GM12873 (cell line): ENCODE measurements around the gene RETSAT.

Experiments used
- CTCF ChIP-seq: IDR thresholded peaks from 2 replicates; pipeline ENCODE4 v1.5.1; 2012; ENCODE audit warnings: low read depth, mild to moderate bottlenecking, moderate library complexity, low read length, control low read depth; ENCODE audit not compliant: insufficient read depth; ENCODE audit errors: missing control alignments

The RETSAT gene

GRCh38 chr2:85334928-85335327 lies 19.4 kb downstream of the RETSAT start:
- TF ChIP-seq CTCF = no peak

- TF ChIP-seq CTCF = peak; percentile 6
Observed at GRCh38 chr2:85330839-85331636, 23.3 kb downstream of the RETSAT start.

GRCh38 chr2:85329181-85329651 lies 25.1 kb downstream of the RETSAT start:
- TF ChIP-seq CTCF = no peak

DNA sequence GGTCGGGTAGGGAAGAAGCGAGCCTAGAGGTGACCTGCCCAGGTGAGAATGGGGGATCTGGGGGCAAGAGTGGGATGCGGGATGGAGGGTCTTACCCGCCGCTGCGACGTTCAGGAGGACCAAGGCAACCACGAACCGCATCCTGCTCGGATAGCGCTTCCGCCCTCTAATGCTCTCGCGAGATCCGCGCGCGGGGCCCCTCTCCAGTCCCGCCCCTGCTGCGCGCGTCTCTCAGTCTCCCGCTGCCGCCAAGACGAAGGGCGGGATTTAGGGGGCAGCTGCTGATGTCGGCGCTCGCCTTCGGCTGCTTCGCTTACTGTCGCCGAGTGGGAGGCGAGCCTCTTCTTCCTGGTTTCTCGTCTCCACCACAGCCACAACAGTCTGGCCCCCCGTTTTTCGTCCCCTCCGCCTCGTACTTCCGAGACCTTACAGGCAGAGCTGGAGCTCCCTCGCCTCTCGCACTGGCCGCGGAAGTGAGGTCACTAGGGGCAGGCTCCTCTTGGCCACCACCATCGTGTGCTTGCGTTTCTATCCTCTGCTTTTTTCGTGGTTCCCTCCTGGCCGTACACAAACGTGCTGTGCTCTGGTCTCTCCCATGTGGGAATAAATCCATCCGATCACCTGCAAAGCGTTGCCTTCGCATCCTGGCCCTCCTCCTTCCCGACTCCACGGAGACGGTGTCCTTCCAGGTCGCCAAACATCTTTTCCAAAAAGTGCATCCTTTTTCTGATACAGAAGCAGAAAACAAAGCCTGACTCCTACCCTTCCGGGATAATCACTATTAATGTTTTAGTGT lies 26.3 kb downstream of the RETSAT start, which contains the start of gene TGOLN2:
Gene TGOLN2 (minus strand): TSS at position 168 of the 796 bp plus-strand sequence. CDS start 27 bp downstream, at position 141.
- peak; percentile 7 for TF ChIP-seq CTCF

DNA sequence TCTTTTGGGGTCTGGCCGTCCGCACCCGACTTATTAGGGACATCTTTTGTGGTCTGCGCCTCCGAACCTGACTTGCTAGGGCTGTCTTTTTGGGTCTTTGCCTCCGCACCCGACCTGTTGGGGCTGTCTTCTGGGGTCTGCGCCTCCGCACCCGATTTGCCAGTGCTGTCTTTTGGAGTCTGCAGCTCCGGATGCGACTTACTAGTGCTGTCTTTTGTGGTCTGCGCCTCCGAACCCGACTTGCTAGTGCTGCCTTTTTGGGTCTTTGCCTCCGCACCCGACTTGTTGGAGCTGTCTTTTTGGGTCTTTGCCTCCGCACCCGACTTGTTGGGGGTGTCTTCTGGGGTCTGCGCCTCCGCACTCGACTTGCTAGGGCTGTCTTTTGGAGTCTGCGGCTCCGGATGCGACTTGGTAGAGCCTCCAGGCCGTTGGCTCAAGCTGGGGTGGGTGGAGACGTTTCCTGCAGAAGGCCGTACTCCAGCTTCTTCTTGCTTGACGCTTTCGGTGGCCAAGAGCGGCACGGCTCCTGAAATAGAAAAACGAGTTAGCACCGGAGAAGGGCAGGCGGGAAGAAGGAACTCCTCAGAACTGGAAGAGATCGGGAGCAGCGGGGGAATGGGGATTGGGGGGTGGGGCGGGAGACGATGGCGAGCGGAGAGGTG lies 27.0 kb downstream of the RETSAT start:
- TF ChIP-seq CTCF = no peak

DNA sequence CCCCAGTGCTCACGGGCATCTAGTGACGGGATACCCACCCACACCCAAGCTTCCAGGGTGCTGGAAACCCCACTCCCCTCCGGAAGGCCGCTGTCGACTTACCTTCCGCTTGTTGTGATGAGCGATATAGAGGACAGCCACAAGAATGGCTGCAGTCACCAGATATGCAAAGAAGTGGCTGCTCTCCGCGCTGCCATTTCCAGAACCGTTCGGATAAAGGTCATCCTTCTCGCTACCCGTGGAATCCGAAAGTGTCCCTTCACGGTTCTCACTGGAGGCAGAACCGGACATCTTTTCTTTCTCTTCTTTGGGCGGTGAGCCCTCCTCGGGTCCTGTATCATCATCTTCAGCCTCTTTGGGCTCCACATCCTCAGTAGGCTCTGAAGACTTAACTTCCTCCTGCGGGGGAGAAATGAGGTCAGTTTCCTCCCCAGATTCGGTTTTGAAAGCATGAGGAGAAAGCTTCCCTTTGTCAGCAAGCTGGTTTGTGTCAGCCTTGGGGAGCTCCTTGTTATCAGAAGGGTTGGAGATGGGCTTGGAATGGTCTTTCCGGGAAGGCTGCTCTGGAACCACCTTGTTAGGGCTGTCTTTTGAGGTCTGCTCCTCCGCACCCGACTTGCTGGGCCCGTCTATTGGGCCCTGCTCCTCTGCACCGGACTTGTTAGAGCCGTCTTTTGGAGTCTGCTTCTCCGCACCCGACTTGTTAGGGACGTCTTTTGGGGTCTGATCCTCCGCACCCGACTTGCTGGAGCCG lies 27.7 kb downstream of the RETSAT start:
- no peak for TF ChIP-seq CTCF
